Activated naive CD8-positive, alpha-beta T cell treated with anti-CD3 and anti-CD28 coated beads, Interleukin-2, amount 10 ng/mL, durations not matched to agents 7 days and 5 days (primary cell): ENCODE results near the gene TNS3. TPM values are rescaled to one million over a fixed set of nuclear protein-coding genes. Genes with fewer than 3 reads are reported as not detected.
"Not testable (repeated sequence)": the region's sequence is repeated elsewhere in the genome, so short reads cannot be mapped to it uniquely, and the experiment has no call there.

Source experiments
- ATAC-seq: fragments of 150-1000 bp; cut with Tn5 transposase; one replicate; pipeline ENCODE4 v1.10.0; 2021; ENCODE audit warnings: low read depth, moderate library complexity
- POLR2A ChIA-PET: fragments of 350-600 bp; sonication (Branson Sonifier 250); formaldehyde crosslinking; loops from one replicate; lab custom pipeline; 2021; ENCODE audit warnings: antibody characterized with exemption; lab: Charles Lee
- DNase-seq: peaks from one replicate; pipeline ENCODE4 v3.0.0; 2021
- H3K27ac Mint-ChIP-seq: one replicate; pipeline ENCODE4 v1.8.0; 2022; ENCODE audit warnings: mild to moderate bottlenecking, mixed read lengths
- H3K27me3 Mint-ChIP-seq: one replicate; pipeline ENCODE4 v1.8.0; 2022; ENCODE audit warnings: mild to moderate bottlenecking, moderate library complexity, mixed read lengths
- H3K36me3 Mint-ChIP-seq: one replicate; pipeline ENCODE4 v1.8.0; 2021; ENCODE audit warnings: mild to moderate bottlenecking, mixed read lengths
- H3K4me1 Mint-ChIP-seq: one replicate; pipeline ENCODE4 v1.8.0; 2021; ENCODE audit warnings: mixed read lengths
- H3K4me3 Mint-ChIP-seq: one replicate; pipeline ENCODE4 v1.8.0; 2022; ENCODE audit warnings: mild to moderate bottlenecking, moderate library complexity, mixed read lengths
- H3K9me3 Mint-ChIP-seq: one replicate; pipeline ENCODE4 v1.8.0; 2021; ENCODE audit warnings: mixed read lengths
- total RNA-seq, 2 experiments: library from RNA; stranded (reverse); gene quantifications; one replicate each; pipeline ENCODE4 v1.2.3, GENCODE V29; 2021

Gene TNS3
- total RNA-seq, 2 experiments from 2014 or later: 1.1 to 2.0 TPM

GRCh38 chr7:47471831-47472230 is 110.1 kb downstream of the TNS3 start:
- POLR2A ChIA-PET: no interaction called here
- DNase-seq (no peak), ATAC-seq (no peak)
- Mint-ChIP-seq H3K9me3 (no peaks in the 10 kb centered on the region), H3K27me3 (peaks cover 3% of the 10 kb centered on the region), H3K27ac (no peak overlapping the region), H3K4me3 (no peak overlapping the region), H3K36me3 (no peaks in the 10 kb centered on the region), H3K4me1 (no peaks in the 10 kb centered on the region)

- peaks cover 3% of the 10 kb centered on the region for H3K27me3 Mint-ChIP-seq
- no peak overlapping the region for H3K4me3 Mint-ChIP-seq
- no peaks in the 10 kb centered on the region for H3K9me3 Mint-ChIP-seq
- H3K27ac Mint-ChIP-seq: no peak overlapping the region
- DNase-seq (no peak), ATAC-seq (no peak)
- no peaks in the 10 kb centered on the region for H3K4me1 Mint-ChIP-seq
- POLR2A ChIA-PET: no interaction called here
- H3K36me3 Mint-ChIP-seq: no peaks in the 10 kb centered on the region
These were observed 110.6 kb downstream of the TNS3 start for GRCh38 chr7:47471358-47471703.

- Mint-ChIP-seq H3K36me3 (no peaks in the 10 kb centered on the region), H3K9me3 (no peaks in the 10 kb centered on the region), H3K4me3 (no peak overlapping the region), H3K4me1 (no peaks in the 10 kb centered on the region), H3K27me3 (peaks cover 3% of the 10 kb centered on the region), H3K27ac (no peak overlapping the region)
- DNase-seq (no peak), ATAC-seq (no peak)
- POLR2A ChIA-PET: no interaction called here
These were observed 111.1 kb downstream of the TNS3 start for GRCh38 chr7:47470567-47471357.

- H3K27me3 Mint-ChIP-seq, H3K36me3 Mint-ChIP-seq, ATAC-seq, DNase-seq, H3K27ac Mint-ChIP-seq, H3K4me1 Mint-ChIP-seq, H3K9me3 Mint-ChIP-seq, H3K4me3 Mint-ChIP-seq, POLR2A ChIA-PET: not testable (repeated sequence)
These were observed 112.1 kb downstream of the TNS3 start for GRCh38 chr7:47469846-47470245.

GRCh38 chr7:47466832-47467231 is 115.1 kb downstream of the TNS3 start:
- DNase-seq (no peak), ATAC-seq (no peak)
- H3K4me1 Mint-ChIP-seq: no peaks in the 10 kb centered on the region
- H3K4me3 Mint-ChIP-seq: no peak overlapping the region
- POLR2A ChIA-PET: no interaction called here
- H3K27ac Mint-ChIP-seq: no peak overlapping the region
- no peaks in the 10 kb centered on the region for H3K36me3 Mint-ChIP-seq
- H3K9me3 Mint-ChIP-seq: no peaks in the 10 kb centered on the region
- H3K27me3 Mint-ChIP-seq: peaks cover 3% of the 10 kb centered on the region

GRCh38 chr7:47465191-47465590 is 116.7 kb downstream of the TNS3 start:
- POLR2A ChIA-PET: no interaction called here
- Mint-ChIP-seq H3K27me3 (peaks cover 9% of the 10 kb centered on the region), H3K4me1 (no peaks in the 10 kb centered on the region), H3K36me3 (no peaks in the 10 kb centered on the region), H3K4me3 (no peak overlapping the region), H3K9me3 (no peaks in the 10 kb centered on the region), H3K27ac (no peak overlapping the region)
- no peak for ATAC-seq
- DNase-seq: no peak

GRCh38 chr7:47464266-47464665 is 117.6 kb downstream of the TNS3 start:
- POLR2A ChIA-PET: no interaction called here
- H3K4me1 Mint-ChIP-seq: no peaks in the 10 kb centered on the region

GRCh38 chr7:47461746-47462145 is 120.2 kb downstream of the TNS3 start:
- Mint-ChIP-seq H3K4me3 (no peak overlapping the region), H3K9me3 (no peaks in the 10 kb centered on the region), H3K27ac (no peak overlapping the region), H3K36me3 (no peaks in the 10 kb centered on the region), H3K4me1 (no peaks in the 10 kb centered on the region), H3K27me3 (peaks cover 6% of the 10 kb centered on the region)
- DNase-seq: no peak
- POLR2A ChIA-PET: no interaction called here
- no peak for ATAC-seq

More at GRCh38 chr7:47464266-47464665, 117.6 kb downstream of the TNS3 start:
- no peak for ATAC-seq
- Mint-ChIP-seq H3K4me3 (no peak overlapping the region), H3K36me3 (no peaks in the 10 kb centered on the region), H3K27ac (no peak overlapping the region), H3K27me3 (peaks cover 9% of the 10 kb centered on the region), H3K9me3 (no peaks in the 10 kb centered on the region)
- no peak for DNase-seq

GRCh38 chr7:47461161-47461560 is 120.8 kb downstream of the TNS3 start:
- no peak overlapping the region for H3K27ac Mint-ChIP-seq

GRCh38 chr7:47460251-47460989 is 121.5 kb downstream of the TNS3 start:
- DNase-seq: no peak
- Mint-ChIP-seq H3K27ac (no peak overlapping the region), H3K4me3 (no peak overlapping the region), H3K36me3 (no peaks in the 10 kb centered on the region), H3K4me1 (no peaks in the 10 kb centered on the region), H3K27me3 (peaks cover 6% of the 10 kb centered on the region), H3K9me3 (no peaks in the 10 kb centered on the region)
- POLR2A ChIA-PET: no interaction called here
- ATAC-seq: no peak

More at GRCh38 chr7:47461161-47461560, 120.8 kb downstream of the TNS3 start:
- Mint-ChIP-seq H3K4me1 (no peaks in the 10 kb centered on the region), H3K4me3 (no peak overlapping the region), H3K27me3 (peaks cover 6% of the 10 kb centered on the region), H3K36me3 (no peaks in the 10 kb centered on the region), H3K9me3 (no peaks in the 10 kb centered on the region)
- DNase-seq: no peak
- no peak for ATAC-seq
- POLR2A ChIA-PET: no interaction called here

- no peak overlapping the region for H3K4me3 Mint-ChIP-seq
- H3K4me1 Mint-ChIP-seq: no peaks in the 10 kb centered on the region
- ATAC-seq (no peak), DNase-seq (no peak)
- peaks cover 6% of the 10 kb centered on the region for H3K27me3 Mint-ChIP-seq
- no peaks in the 10 kb centered on the region for H3K9me3 Mint-ChIP-seq
- no peaks in the 10 kb centered on the region for H3K36me3 Mint-ChIP-seq
- POLR2A ChIA-PET: no interaction called here
- H3K27ac Mint-ChIP-seq: no peak overlapping the region
These were observed 123.4 kb downstream of the TNS3 start for GRCh38 chr7:47458486-47458885.

- Mint-ChIP-seq H3K27me3 (peaks cover 6% of the 10 kb centered on the region), H3K9me3 (no peaks in the 10 kb centered on the region), H3K4me1 (peaks cover 1% of the 10 kb centered on the region), H3K27ac (no peak overlapping the region), H3K4me3 (no peak overlapping the region), H3K36me3 (no peaks in the 10 kb centered on the region)
- DNase-seq (no peak), ATAC-seq (no peak)
- POLR2A ChIA-PET: no interaction called here
These were observed 123.9 kb downstream of the TNS3 start for GRCh38 chr7:47458057-47458456.

GRCh38 chr7:47456210-47456955 is 125.5 kb downstream of the TNS3 start:
- Mint-ChIP-seq H3K4me3 (no peak overlapping the region), H3K4me1 (peaks cover 1% of the 10 kb centered on the region), H3K9me3 (no peaks in the 10 kb centered on the region), H3K27me3 (peaks cover 5% of the 10 kb centered on the region), H3K27ac (no peak overlapping the region), H3K36me3 (no peaks in the 10 kb centered on the region)
- POLR2A ChIA-PET: no interaction called here
- ATAC-seq (no peak), DNase-seq (no peak)
